K562 (cell line): ENCODE results near the gene RFNG. TPM values are rescaled to one million over a fixed set of nuclear protein-coding genes. Genes with fewer than 3 reads are reported as not detected.

Source experiments
- ATAC-seq: fragments of 200-7000 bp; cut with Tn5 transposase; 3 replicates; pipeline ENCODE4 v1.9.1; 2020; ENCODE audit warnings: moderate library complexity
- BruUV-seq: library from RNA; stranded (reverse); fragments of 400-500 nt; replicated peaks from 2 replicates; lab custom pipeline; 2021; lab: Mats Ljungman, UMichigan
- CTCF ChIA-PET: fragments of 300-600 bp; formaldehyde crosslinking; extraction: SDS; loops from one replicate; lab custom pipeline; 2021; ENCODE audit warnings: low intra/inter-chr PET ratio; lab: Yijun Ruan, JAX
- POLR2A ChIA-PET: fragments of 300-600, 350-650 bp; sonication (Branson Sonifier 250); formaldehyde crosslinking; extraction: SDS; loops from one replicate; lab custom pipeline; 2021; ENCODE audit warnings: antibody characterized with exemption, inconsistent platforms; lab: Yijun Ruan, JAX
- DNase-seq, 4 experiments: peaks; one replicate each; pipeline versions ENCODE4 v3.0.0 to v3.0.0-alpha.2; 2011 to 2018; ENCODE audit warnings: low spot score in 3 of 4, mixed read lengths in 3 of 4; ENCODE audit errors: extremely low read depth in 1 of 4
- FAIRE-seq: peaks from 2 replicates; lab custom pipeline; 2011; peaks lifted over from hg19 to GRCh38; lab: Jason Lieb, UNC
- H2AFZ ChIP-seq: 2 replicates; pipeline ENCODE4 v1.6.0; 2011; ENCODE audit warnings: low read depth, low read length, control low read depth, inconsistent platforms
- H3K27ac ChIP-seq: fragments of 200-600 bp; 3 replicates; pipeline ENCODE4 v1.8.0; 2011; ENCODE audit warnings: low read depth, mild to moderate bottlenecking, control low read depth, inconsistent platforms, low read length, moderate library complexity, mixed read lengths; ENCODE audit errors: extremely low read depth
- H3K27me3 ChIP-seq, 2 experiments: fragments of 300-600 bp in 1 of 2; 2 replicates in 1 of 2; 3 replicates in 1 of 2; pipeline versions ENCODE4 v1.6.0 to v1.8.0; 2011; ENCODE audit warnings: inconsistent platforms in 2 of 2, low read length in 2 of 2, mild to moderate bottlenecking in 1 of 2, mixed read lengths in 1 of 2, moderate library complexity in 1 of 2; ENCODE audit not compliant: control insufficient read depth in 2 of 2, insufficient read depth in 2 of 2
- H3K36me3 ChIP-seq: fragments of 300-600 bp; 3 replicates; pipeline ENCODE4 v1.8.0; 2011; ENCODE audit warnings: mild to moderate bottlenecking, low read length, inconsistent platforms; ENCODE audit not compliant: control insufficient read depth, insufficient read depth
- H3K4me1 ChIP-seq, 2 experiments: fragments of 200-600 bp in 1 of 2; replicated peaks in 1 of 2; 2 replicates in 1 of 2; 3 replicates in 1 of 2; pipeline versions ENCODE4 v1.5.1 to v1.8.0; 2011; ENCODE audit warnings: inconsistent platforms in 2 of 2, low read length in 2 of 2, mild to moderate bottlenecking in 1 of 2, mixed read lengths in 1 of 2, moderate library complexity in 1 of 2; ENCODE audit not compliant: control insufficient read depth in 2 of 2, insufficient read depth in 2 of 2
- H3K4me2 ChIP-seq: 2 replicates; pipeline ENCODE4 v1.6.1; 2011; ENCODE audit warnings: low read length, control low read depth, inconsistent platforms, mixed read lengths; ENCODE audit not compliant: insufficient read depth
- H3K4me3 ChIP-seq: fragments of 200-600 bp; sonication (generic), shearing (Covaris generic); 2 replicates; pipeline ENCODE4 v1.5.1; 2016; ENCODE audit warnings: control low read depth, inconsistent platforms
- H3K79me2 ChIP-seq: fragments of 200-600 bp; 3 replicates; pipeline ENCODE4 v1.8.0; 2011; ENCODE audit warnings: low read length, inconsistent platforms; ENCODE audit not compliant: control insufficient read depth, insufficient read depth
- H3K9ac ChIP-seq, 2 experiments: 2 replicates each; pipeline versions ENCODE4 v1.6.0 to v1.6.1; 2011; ENCODE audit warnings: low read depth in 2 of 2, low read length in 2 of 2, control low read depth in 1 of 2, inconsistent platforms in 1 of 2, mild to moderate bottlenecking in 1 of 2, mixed read lengths in 1 of 2; ENCODE audit not compliant: insufficient read depth in 1 of 2
- H3K9me1 ChIP-seq: one replicate; pipeline ENCODE4 v1.6.0; 2011; ENCODE audit warnings: inconsistent platforms, mild to moderate bottlenecking, low read length, moderate library complexity; ENCODE audit not compliant: control insufficient read depth, insufficient read depth
- H3K9me3 ChIP-seq: replicated peaks from 2 replicates; pipeline ENCODE4 v1.5.1; 2011; ENCODE audit warnings: low read depth, low read length, inconsistent platforms; ENCODE audit not compliant: control insufficient read depth, insufficient read depth
- H4K20me1 ChIP-seq: replicated peaks from 2 replicates; pipeline ENCODE4 v1.6.1; 2011; ENCODE audit warnings: low read length, inconsistent platforms, mixed read lengths; ENCODE audit not compliant: control insufficient read depth, insufficient read depth
- ASH1L ChIP-seq: fragments of 450-650 bp; IDR thresholded peaks from 2 replicates; pipeline ENCODE4 v1.6.1; 2018; ENCODE audit warnings: borderline replicate concordance, mild to moderate bottlenecking, low read depth; ENCODE audit not compliant: partially characterized antibody
- ETV6 ChIP-seq, 3 experiments: fragments of 150-350 bp in 1 of 3; sonication (generic) in 1 of 3; formaldehyde crosslinking in 1 of 3; IDR thresholded peaks; 2 replicates each; pipeline versions ENCODE4 v1.6.1 to v1.8.0; 2014 to 2022; ENCODE audit warnings: borderline replicate concordance in 2 of 3, low read depth in 2 of 3, antibody characterized with exemption in 1 of 3, low read length in 1 of 3, mild to moderate bottlenecking in 1 of 3, missing genetic modification reagents in 1 of 3
- MECOM ChIP-seq: fragments of 250-450 bp; sonication (Bioruptor Pico); IDR thresholded peaks from 2 replicates; pipeline ENCODE4 v1.8.0; 2022; ENCODE audit warnings: inconsistent platforms
- MEIS2 ChIP-seq: fragments of 450-650 bp; IDR thresholded peaks from 2 replicates; pipeline ENCODE4 v1.6.1; 2014; ENCODE audit warnings: mild to moderate bottlenecking; ENCODE audit not compliant: partially characterized antibody
- PBX2 ChIP-seq, 2 experiments: IDR thresholded peaks in 1 of 2; conservative IDR thresholded peaks in 1 of 2; 2 replicates each; pipeline ENCODE4 v1.6.1; 2016; ENCODE audit warnings: low read depth in 2 of 2, mild to moderate bottlenecking in 1 of 2, missing compliant biosample characterization in 1 of 2, missing genetic modification characterization in 1 of 2, moderate library complexity in 1 of 2
- SIX5 ChIP-seq, 2 experiments: IDR thresholded peaks; 2 replicates each; pipeline ENCODE4 v1.6.1; 2011; ENCODE audit warnings: low read length in 2 of 2, borderline replicate concordance in 1 of 2, low read depth in 1 of 2, mild to moderate bottlenecking in 1 of 2, moderate library complexity in 1 of 2; ENCODE audit not compliant: insufficient read depth in 1 of 2
- SRSF1 ChIP-seq: fragments of 200-400 bp; formaldehyde crosslinking; IDR thresholded peaks from 2 replicates; pipeline ENCODE4 v1.6.1; 2017; ENCODE audit warnings: mild to moderate bottlenecking, low read depth, low read length, moderate library complexity
- in situ Hi-C: fragments of 300-500 bp; cut with MboI; formaldehyde crosslinking; loops from 4 replicates; pipeline ENCODE4 v1.15.0; 2018; ENCODE audit warnings: inconsistent platforms, mixed read lengths
- intact Hi-C: fragments of 100-400 bp; cut with micrococcal nuclease; formaldehyde crosslinking; loops from 2 replicates; pipeline ENCODE4 v1.14.2; 2022
- polyA plus RNA-seq, 8 experiments: library from polyadenylated mRNA; depleted of rRNA in 4 of 8; stranded (reverse) in 5 of 8; unstranded in 3 of 8; fragments of >200 nt; fragmentation: Nextera tagmentation in 2 of 8; fragmentation: Illumina TruSeq in 1 of 8; extraction: Ambion mirVana in 2 of 8; extraction: Trizol in 1 of 8; gene quantifications; 2 replicates each; pipeline versions ENCODE4 v1.2.1 to v1.2.3, GENCODE V29; 2011 to 2014; ENCODE audit warnings: inconsistent platforms in 1 of 8, missing spikeins in 1 of 8
- total RNA-seq, 7 experiments: library from RNA; depleted of rRNA in 6 of 7; stranded (reverse); fragments of >200 nt in 6 of 7; fragmentation: Illumina TruSeq in 2 of 7; extraction: Trizol in 2 of 7; gene quantifications; 2 replicates each; pipeline versions ENCODE4 v1.2.1 to v1.2.3, GENCODE V29; 2011 to 2021; ENCODE audit warnings: low replicate concordance in 1 of 7
- TF ChIP-seq, protein P1 (sequence below): fragments of 450-650 bp; IDR thresholded peaks from one replicate; pipeline ENCODE4 v1.6.1; 2018; ENCODE audit warnings: mild to moderate bottlenecking, moderate library complexity; ENCODE audit not compliant: partially characterized antibody
- TF ChIP-seq, protein P2 (sequence below): sonication (generic); IDR thresholded peaks from 2 replicates; pipeline ENCODE4 v1.6.1; 2016
- TF ChIP-seq, protein P3 (sequence below): fragments of 450-650 bp; IDR thresholded peaks from 2 replicates; pipeline ENCODE4 v1.6.1; 2016

RFNG gene
- total and polyA plus RNA-seq, 9 of the 15 experiments (the other 6 are each of a cell fraction or from before 2014, with no cell fraction given), result 0.32 to 32.8 (median 9.5) TPM

- TF ChIP-seq, protein P1, sequence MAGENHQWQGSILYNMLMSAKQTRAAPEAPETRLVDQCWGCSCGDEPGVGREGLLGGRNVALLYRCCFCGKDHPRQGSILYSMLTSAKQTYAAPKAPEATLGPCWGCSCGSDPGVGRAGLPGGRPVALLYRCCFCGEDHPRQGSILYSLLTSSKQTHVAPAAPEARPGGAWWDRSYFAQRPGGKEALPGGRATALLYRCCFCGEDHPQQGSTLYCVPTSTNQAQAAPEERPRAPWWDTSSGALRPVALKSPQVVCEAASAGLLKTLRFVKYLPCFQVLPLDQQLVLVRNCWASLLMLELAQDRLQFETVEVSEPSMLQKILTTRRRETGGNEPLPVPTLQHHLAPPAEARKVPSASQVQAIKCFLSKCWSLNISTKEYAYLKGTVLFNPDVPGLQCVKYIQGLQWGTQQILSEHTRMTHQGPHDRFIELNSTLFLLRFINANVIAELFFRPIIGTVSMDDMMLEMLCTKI, result no peak
- TF ChIP-seq SIX5 (IDR thresholded peaks at IDR 0.05; ENCODE audit: borderline replicate concordance in 1 of 2, insufficient read depth in 1 of 2, low read depth in 1 of 2, low read length in 2 of 2) (no peak), SRSF1 (no peak), ETV6 (IDR thresholded peaks at IDR 0.05; ENCODE audit: borderline replicate concordance in 1 of 2, low read depth in 2 of 2, low read length in 1 of 2) (no peak), ETV6 (CRISPR knock-in tag; IDR thresholded peaks at IDR 0.05; ENCODE audit: borderline replicate concordance) (no peak), ASH1L (no peak), MECOM (CRISPR knock-in tag) (no peak)
- TF ChIP-seq, protein P2, sequence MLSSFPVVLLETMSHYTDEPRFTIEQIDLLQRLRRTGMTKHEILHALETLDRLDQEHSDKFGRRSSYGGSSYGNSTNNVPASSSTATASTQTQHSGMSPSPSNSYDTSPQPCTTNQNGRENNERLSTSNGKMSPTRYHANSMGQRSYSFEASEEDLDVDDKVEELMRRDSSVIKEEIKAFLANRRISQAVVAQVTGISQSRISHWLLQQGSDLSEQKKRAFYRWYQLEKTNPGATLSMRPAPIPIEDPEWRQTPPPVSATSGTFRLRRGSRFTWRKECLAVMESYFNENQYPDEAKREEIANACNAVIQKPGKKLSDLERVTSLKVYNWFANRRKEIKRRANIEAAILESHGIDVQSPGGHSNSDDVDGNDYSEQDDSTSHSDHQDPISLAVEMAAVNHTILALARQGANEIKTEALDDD, result no peak
Observed at GRCh38 chr17:82072827-82073226, 21.2 kb upstream of the RFNG start (continued).

- DNase-seq, result no peak
- BruUV-seq, result no TSS peak
- no peaks in the 10 kb centered on the region for H3K27me3 ChIP-seq
- H3K36me3 ChIP-seq, result no peaks in the 10 kb centered on the region
- intact Hi-C loops, result no loop called here
- H3K4me2 ChIP-seq, result no peak overlapping the region
- H3K79me2 ChIP-seq, result peaks cover 4% of the 10 kb centered on the region; the same call in 1 of the 3 replicates
- H3K9ac ChIP-seq, result no peak overlapping the region
- peaks cover 0 to 10% of the 10 kb centered on the region in 2 experiments; a peak in 3 of 5 replicates for H3K4me1 ChIP-seq
- no peaks in the 10 kb centered on the region for H3K9me1 ChIP-seq
- no peak overlapping the region for H3K27ac ChIP-seq
- H4K20me1 ChIP-seq, result no peaks in the 10 kb centered on the region
- no peak overlapping the region for H2AFZ ChIP-seq
- H3K9me3 ChIP-seq, result no peaks in the 10 kb centered on the region
- no peak for ATAC-seq
- in situ Hi-C loops, result no loop called here
- ChIA-PET POLR2A (interaction anchor here (1.2 kb wide), 1 partner anchor 11 kb away, joined by 6 read pairs; no protein-coding TSS in a partner anchor), CTCF (no interaction called here)
- TF ChIP-seq PBX2 (CRISPR knock-in tag; IDR thresholded peaks at IDR 0.05; ENCODE audit: low read depth), result no peak
- TF ChIP-seq PBX2 (tag; conservative IDR thresholded peaks at IDR 0.05; ENCODE audit: low read depth), result peak; percentile 74
- TF ChIP-seq, protein P3, sequence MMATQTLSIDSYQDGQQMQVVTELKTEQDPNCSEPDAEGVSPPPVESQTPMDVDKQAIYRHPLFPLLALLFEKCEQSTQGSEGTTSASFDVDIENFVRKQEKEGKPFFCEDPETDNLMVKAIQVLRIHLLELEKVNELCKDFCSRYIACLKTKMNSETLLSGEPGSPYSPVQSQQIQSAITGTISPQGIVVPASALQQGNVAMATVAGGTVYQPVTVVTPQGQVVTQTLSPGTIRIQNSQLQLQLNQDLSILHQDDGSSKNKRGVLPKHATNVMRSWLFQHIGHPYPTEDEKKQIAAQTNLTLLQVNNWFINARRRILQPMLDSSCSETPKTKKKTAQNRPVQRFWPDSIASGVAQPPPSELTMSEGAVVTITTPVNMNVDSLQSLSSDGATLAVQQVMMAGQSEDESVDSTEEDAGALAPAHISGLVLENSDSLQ, result peak; percentile 83
- peak; percentile 84 for TF ChIP-seq MEIS2
- no peak for TF ChIP-seq MECOM (CRISPR knock-in tag)
- no peak overlapping the region for H3K4me3 ChIP-seq
- FAIRE-seq, result no peak
Observed at GRCh38 chr17:82070611-82071010, 19.0 kb upstream of the RFNG start.
